C4-2B (cell line): ENCODE measurements around the gene S1PR4.

Source experiments
- H3K27ac ChIP-seq: fragments of 450-650 bp; 2 replicates; pipeline ENCODE4 v1.5.1; 2017
- ZFX ChIP-seq: fragments of 450-650 bp; IDR thresholded peaks from 2 replicates; pipeline ENCODE4 v1.6.1; 2017
- TF ChIP-seq, protein P1 (sequence below): fragments of 450-650 bp; conservative IDR thresholded peaks from 2 replicates; pipeline ENCODE4 v1.5.1; 2017; ENCODE audit warnings: mild to moderate bottlenecking

S1PR4 gene

GRCh38 chr19:3136684-3137055, 41.9 kb upstream of the S1PR4 start:
- no peak overlapping the region for H3K27ac ChIP-seq
- TF ChIP-seq ZFX: no peak
- TF ChIP-seq, protein P1, sequence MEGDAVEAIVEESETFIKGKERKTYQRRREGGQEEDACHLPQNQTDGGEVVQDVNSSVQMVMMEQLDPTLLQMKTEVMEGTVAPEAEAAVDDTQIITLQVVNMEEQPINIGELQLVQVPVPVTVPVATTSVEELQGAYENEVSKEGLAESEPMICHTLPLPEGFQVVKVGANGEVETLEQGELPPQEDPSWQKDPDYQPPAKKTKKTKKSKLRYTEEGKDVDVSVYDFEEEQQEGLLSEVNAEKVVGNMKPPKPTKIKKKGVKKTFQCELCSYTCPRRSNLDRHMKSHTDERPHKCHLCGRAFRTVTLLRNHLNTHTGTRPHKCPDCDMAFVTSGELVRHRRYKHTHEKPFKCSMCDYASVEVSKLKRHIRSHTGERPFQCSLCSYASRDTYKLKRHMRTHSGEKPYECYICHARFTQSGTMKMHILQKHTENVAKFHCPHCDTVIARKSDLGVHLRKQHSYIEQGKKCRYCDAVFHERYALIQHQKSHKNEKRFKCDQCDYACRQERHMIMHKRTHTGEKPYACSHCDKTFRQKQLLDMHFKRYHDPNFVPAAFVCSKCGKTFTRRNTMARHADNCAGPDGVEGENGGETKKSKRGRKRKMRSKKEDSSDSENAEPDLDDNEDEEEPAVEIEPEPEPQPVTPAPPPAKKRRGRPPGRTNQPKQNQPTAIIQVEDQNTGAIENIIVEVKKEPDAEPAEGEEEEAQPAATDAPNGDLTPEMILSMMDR: no peak

- H3K27ac ChIP-seq: no peak overlapping the region
- no peak for TF ChIP-seq ZFX
- TF ChIP-seq, protein P1: no peak
Observed at GRCh38 chr19:3137119-3137518, 41.5 kb upstream of the S1PR4 start.

GRCh38 chr19:3138268-3138667, 40.3 kb upstream of the S1PR4 start:
- H3K27ac ChIP-seq: no peak overlapping the region
- TF ChIP-seq ZFX: no peak
- TF ChIP-seq, protein P1: no peak

- no peak overlapping the region for H3K27ac ChIP-seq
- TF ChIP-seq, protein P1: no peak
- TF ChIP-seq ZFX: no peak
Observed at GRCh38 chr19:3140667-3141038, 37.9 kb upstream of the S1PR4 start.

DNA sequence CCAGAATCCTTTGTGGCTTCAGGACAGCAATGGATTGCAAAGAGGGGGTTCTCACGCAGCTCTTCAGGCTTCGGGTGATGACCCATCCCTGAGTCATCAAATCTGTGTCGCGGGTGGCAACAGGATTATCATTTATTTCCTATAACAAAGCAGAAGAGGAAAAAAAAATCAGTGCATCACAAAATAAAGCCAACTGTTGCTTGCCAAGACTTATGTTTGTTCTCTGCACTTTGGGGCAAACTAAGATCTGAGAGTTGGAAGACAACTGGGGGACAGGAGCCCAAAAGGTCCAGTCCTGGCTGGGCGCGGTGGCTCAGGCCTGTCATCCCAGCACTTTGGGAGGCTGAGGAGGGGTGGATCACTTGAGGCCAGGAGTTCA, 36.3 kb upstream of the S1PR4 start:
- H3K27ac ChIP-seq: no peak overlapping the region
- TF ChIP-seq ZFX: no peak
- TF ChIP-seq, protein P1: no peak

DNA sequence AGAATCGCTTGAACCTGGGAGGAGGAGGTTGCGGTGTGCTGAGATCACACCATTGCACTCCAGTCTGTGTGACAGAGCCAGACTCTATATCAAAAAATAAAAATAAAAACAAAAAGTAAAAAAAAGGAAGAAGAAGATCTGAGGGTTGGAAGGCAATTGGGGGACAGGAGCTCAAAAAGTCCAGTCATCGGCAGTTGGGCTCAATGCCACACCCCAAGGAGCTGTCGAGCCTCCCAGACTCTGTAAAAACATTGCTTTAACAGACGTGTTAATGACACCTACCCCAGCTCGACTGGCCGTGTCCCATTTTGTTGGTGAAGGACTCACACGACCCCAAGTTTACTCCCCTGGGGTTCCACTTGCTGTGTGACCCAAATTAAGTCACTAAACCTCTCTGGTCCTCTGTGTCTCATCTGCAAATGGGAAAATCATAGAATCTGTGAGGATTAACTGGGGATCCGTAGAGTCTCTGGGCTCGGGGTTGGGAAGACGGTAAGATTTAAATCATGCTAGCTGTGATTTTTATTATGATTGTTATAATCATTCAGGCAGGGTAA, 35.7 kb upstream of the S1PR4 start:
- TF ChIP-seq, protein P1: no peak
- TF ChIP-seq ZFX: no peak
- H3K27ac ChIP-seq: no peak overlapping the region

GRCh38 chr19:3145909-3146676, 32.5 kb upstream of the S1PR4 start:
- no peak overlapping the region for H3K27ac ChIP-seq
- TF ChIP-seq ZFX: no peak
- TF ChIP-seq, protein P1: no peak
